GM23248 (cell line): ENCODE data around the gene EHD3.

Source experiments
- EZH2 ChIP-seq: fragments of 200-600 bp; sonication (generic); IDR thresholded peaks from 2 replicates; pipeline ENCODE4 v1.6.1; 2018; ENCODE audit warnings: antibody characterized with exemption, mild to moderate bottlenecking; ENCODE audit not compliant: insufficient read depth, poor library complexity, severe bottlenecking
- EZH2phosphoT487 ChIP-seq: fragments of 200-600 bp; sonication (generic); IDR thresholded peaks from 2 replicates; pipeline ENCODE4 v1.6.1; 2018; ENCODE audit warnings: antibody characterized with exemption, moderate library complexity, mild to moderate bottlenecking, low read depth; ENCODE audit not compliant: insufficient read depth

GRCh38 chr2:31274401-31275075, 40.6 kb downstream of the EHD3 start:
- TF ChIP-seq EZH2 (no peak), EZH2phosphoT487 (no peak)
